ENCODE data around the gene CFAP20DC.

- no peak for TF ChIP-seq EZH2phosphoT487 (IDR thresholded peaks at IDR 0.05; ENCODE audit: borderline replicate concordance, low read depth, low read length)
- TF ChIP-seq CTCF (conservative IDR thresholded peaks at IDR 0.05; ENCODE audit: low read length), result no peak
Observed at GRCh38 chr3:58800032-58800431, 249.8 kb downstream of the CFAP20DC start.
